Esophagus squamous epithelium (tissue), 4 donors: ENCODE measurements around the gene GLDN.

Experiments
- CTCF ChIP-seq, 6 experiments: fragments of 450-650 bp in 4 of 6; fragments of 200-600 bp in 2 of 6; sonication (generic) in 2 of 6; IDR thresholded peaks; one replicate each; pipeline ENCODE4 v1.5.1; 2016 to 2019; ENCODE audit warnings: antibody characterized with exemption in 6 of 6, mild to moderate bottlenecking in 4 of 6, moderate library complexity in 4 of 6
- POLR2A ChIP-seq, 4 donors: fragments of 450-650 bp; IDR thresholded peaks; one replicate each; pipeline ENCODE4 v1.6.1; 2017; ENCODE audit warnings: antibody characterized with exemption in 4 of 4, mild to moderate bottlenecking in 4 of 4, moderate library complexity in 3 of 4

DNA sequence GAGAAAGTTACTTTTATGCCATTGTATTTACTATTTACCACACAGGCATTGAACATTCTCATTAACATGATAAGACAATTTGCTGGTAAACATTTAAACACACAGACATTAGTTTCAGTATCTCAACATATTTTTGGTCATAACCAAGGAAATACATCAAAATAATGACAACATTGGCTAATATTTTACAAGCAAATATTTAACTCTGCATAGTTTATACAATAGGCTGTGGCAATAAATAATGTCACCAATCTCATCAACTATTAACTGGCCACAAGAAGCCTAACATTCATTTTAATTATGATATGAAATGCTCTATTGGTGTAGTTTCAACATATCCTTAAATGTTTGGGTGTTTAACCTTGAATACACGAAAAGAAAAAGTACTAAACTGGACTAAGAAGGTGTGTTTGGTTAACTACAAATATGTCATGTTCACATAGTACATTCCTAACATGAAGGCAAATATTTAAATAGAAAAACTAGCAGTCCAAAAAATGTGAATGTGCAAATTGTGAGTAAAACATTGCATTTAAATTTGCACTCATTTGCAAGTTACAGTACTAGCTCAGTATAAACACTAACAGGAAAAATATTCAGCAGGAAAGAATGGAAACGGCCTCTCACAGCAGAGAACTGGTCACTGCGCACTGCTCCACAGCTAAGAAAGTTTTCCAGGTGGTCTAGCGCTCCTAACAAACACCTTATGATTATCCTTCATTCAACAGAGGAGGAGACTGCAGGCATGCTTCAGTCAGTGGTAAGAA, 106.6 kb downstream of the GLDN start:
- TF ChIP-seq CTCF (IDR thresholded peaks at IDR 0.05) = no peak
- TF ChIP-seq POLR2A (IDR thresholded peaks at IDR 0.05) = no peak
